HG03280 (cell line): Measurements from ENCODE around the gene TTC28.

ENCODE experiments used
- ATAC-seq: cut with Tn5 transposase; IDR thresholded peaks from one replicate; pipeline ENCODE4 v1.9.1; 2021; ENCODE audit warnings: mild to moderate bottlenecking, moderate library complexity; ENCODE audit not compliant: unreplicated experiment

The TTC28 gene

GRCh38 chr22:28017558-28017820, 662.2 kb downstream of the TTC28 start:
- no peak for ATAC-seq

- no peak for ATAC-seq
Observed at GRCh38 chr22:28016781-28017557, 662.7 kb downstream of the TTC28 start.

GRCh38 chr22:28015676-28016601, 663.7 kb downstream of the TTC28 start:
- ATAC-seq = no peak

GRCh38 chr22:28015046-28015425, 664.6 kb downstream of the TTC28 start:
- no peak for ATAC-seq

GRCh38 chr22:28014211-28015045, 665.2 kb downstream of the TTC28 start:
- ATAC-seq = no peak

- ATAC-seq = no peak
Observed at GRCh38 chr22:28013611-28014010, 666.0 kb downstream of the TTC28 start.

GRCh38 chr22:28012832-28013460, 666.7 kb downstream of the TTC28 start:
- no peak for ATAC-seq

- ATAC-seq = no peak
Observed at GRCh38 chr22:28009272-28009827, 670.3 kb downstream of the TTC28 start.

- ATAC-seq = no peak
Observed at GRCh38 chr22:28008649-28009048, 671.0 kb downstream of the TTC28 start.

- ATAC-seq = no peak
Observed at GRCh38 chr22:28008056-28008455, 671.6 kb downstream of the TTC28 start.

- no peak for ATAC-seq
Observed at GRCh38 chr22:28006271-28006670, 673.4 kb downstream of the TTC28 start.

GRCh38 chr22:28005513-28005912, 674.1 kb downstream of the TTC28 start:
- ATAC-seq = no peak

- ATAC-seq = no peak
Observed at GRCh38 chr22:28004021-28004420, 675.6 kb downstream of the TTC28 start.

GRCh38 chr22:28002863-28003565, 676.6 kb downstream of the TTC28 start:
- ATAC-seq = no peak

- no peak for ATAC-seq
Observed at GRCh38 chr22:28002181-28002700, 677.4 kb downstream of the TTC28 start.

- ATAC-seq = no peak
Observed at GRCh38 chr22:28001171-28001835, 678.3 kb downstream of the TTC28 start.

- ATAC-seq = no peak
Observed at GRCh38 chr22:28000361-28000760, 679.3 kb downstream of the TTC28 start.

- no peak for ATAC-seq
Observed at GRCh38 chr22:27999876-28000275, 679.8 kb downstream of the TTC28 start.
